Fibroblast of lung (primary cell): ENCODE measurements around the gene PDSS2. TPM values are rescaled to one million over a fixed set of nuclear protein-coding genes. Genes with fewer than 3 reads are reported as not detected.
"Not testable (repeated sequence)": the region's sequence is repeated elsewhere in the genome, so short reads cannot be mapped to it uniquely, and the experiment has no call there.

Experiments used
- DNase-seq, 2 donors: peaks; one replicate each; pipeline versions ENCODE4 v3.0.0 to v3.0.0-alpha.2; 2010; ENCODE audit warnings: low read depth in 2 of 2
- H2AFZ ChIP-seq: 2 replicates; pipeline ENCODE4 v1.5.1; 2012; ENCODE audit warnings: low read length, control low read depth, inconsistent platforms
- H3K27ac ChIP-seq: 2 replicates; pipeline ENCODE4 v1.5.1; 2011; ENCODE audit warnings: low read length, control low read depth; ENCODE audit not compliant: insufficient read depth
- H3K27me3 ChIP-seq: 2 replicates; pipeline ENCODE4 v1.5.1; 2011; ENCODE audit warnings: mild to moderate bottlenecking, low read length; ENCODE audit not compliant: control insufficient read depth, insufficient read depth
- H3K36me3 ChIP-seq: 2 replicates; pipeline ENCODE4 v1.5.1; 2011; ENCODE audit warnings: low read length; ENCODE audit not compliant: control insufficient read depth, insufficient read depth
- H3K4me1 ChIP-seq: 2 replicates; pipeline ENCODE4 v1.5.1; 2011; ENCODE audit warnings: low read length; ENCODE audit not compliant: control insufficient read depth, insufficient read depth; ENCODE audit errors: extremely low read depth
- H3K4me2 ChIP-seq: 2 replicates; pipeline ENCODE4 v1.5.1; 2011; ENCODE audit warnings: low read length, control low read depth; ENCODE audit not compliant: insufficient read depth; ENCODE audit errors: extremely low read depth
- H3K4me3 ChIP-seq, 4 experiments: fragments of 200-600 bp in 1 of 4; sonication (generic) in 1 of 4; replicated peaks in 1 of 4; 2 replicates each; pipeline ENCODE4 v1.5.1; 2011 to 2016; ENCODE audit warnings: low read length in 4 of 4, low read depth in 3 of 4, mild to moderate bottlenecking in 3 of 4, control low read depth in 2 of 4, inconsistent platforms in 1 of 4, mixed read lengths in 1 of 4; ENCODE audit not compliant: insufficient read depth in 1 of 4; ENCODE audit errors: control extremely low read depth in 1 of 4
- H3K79me2 ChIP-seq: 2 replicates; pipeline ENCODE4 v1.5.1; 2012; ENCODE audit warnings: mild to moderate bottlenecking, low read length, inconsistent platforms; ENCODE audit not compliant: control insufficient read depth, insufficient read depth
- H3K9ac ChIP-seq: 2 replicates; pipeline ENCODE4 v1.5.1; 2011; ENCODE audit warnings: mild to moderate bottlenecking, low read length, control low read depth; ENCODE audit not compliant: insufficient read depth
- H3K9me3 ChIP-seq: 2 replicates; pipeline ENCODE4 v1.5.1; 2012; ENCODE audit warnings: low read depth, low read length; ENCODE audit not compliant: control insufficient read depth, insufficient read depth
- H4K20me1 ChIP-seq: 2 replicates; pipeline ENCODE4 v1.5.1; 2011; ENCODE audit warnings: low read length; ENCODE audit not compliant: control insufficient read depth, insufficient read depth; ENCODE audit errors: extremely low read depth
- CTCF ChIP-seq, 2 donors: IDR thresholded peaks in 1 of 2; conservative IDR thresholded peaks in 1 of 2; 1 replicate in 1 of 2; 2 replicates in 1 of 2; pipeline ENCODE4 v1.5.1; 2011 to 2012; ENCODE audit warnings: low read length in 2 of 2, control low read depth in 1 of 2, inconsistent platforms in 1 of 2, low read depth in 1 of 2, mild to moderate bottlenecking in 1 of 2
- EZH2 ChIP-seq: IDR thresholded peaks from 2 replicates; pipeline ENCODE4 v1.5.1; 2012; ENCODE audit warnings: low read length, control low read depth, mild to moderate bottlenecking; ENCODE audit errors: missing control alignments
- polyA plus RNA-seq, 2 donors: library from polyadenylated mRNA; depleted of rRNA in 1 of 2; stranded (reverse) in 1 of 2; unstranded in 1 of 2; fragments of >200 nt; gene quantifications; 2 replicates each; pipeline ENCODE4 v1.2.1, GENCODE V29; 2011 to 2012; ENCODE audit warnings: missing spikeins in 1 of 2
- total RNA-seq: library from RNA; depleted of rRNA; stranded (reverse); fragments of >200 nt; gene quantifications from 2 replicates; pipeline ENCODE4 v1.2.1, GENCODE V29; 2014

PDSS2 gene
- total and polyA plus RNA-seq, 2 donors (not counting 1 experiment from before 2014, with no cell fraction given) = 12.1 to 13.8 TPM

GRCh38 chr6:107144014-107144413, 315.4 kb downstream of the PDSS2 start:
- Histone ChIP-seq H3K4me1 (no peaks in the 10 kb centered on the region), H3K4me2 (no peak overlapping the region), H3K9ac (no peak overlapping the region), H2AFZ (no peak overlapping the region), H3K79me2 (no peaks in the 10 kb centered on the region), H3K9me3 (no peaks in the 10 kb centered on the region), H3K27ac (no peak overlapping the region), H3K27me3 (no peaks in the 10 kb centered on the region), H3K4me3 (no peak overlapping the region), H4K20me1 (no peaks in the 10 kb centered on the region), H3K36me3 (no peaks in the 10 kb centered on the region)
- TF ChIP-seq CTCF (conservative IDR thresholded peaks at IDR 0.05 in 1 of 2, IDR thresholded peaks at IDR 0.05 in 1 of 2; ENCODE audit: low read depth in 1 of 2, low read length in 2 of 2) = no peak
- peak in 1 of 2 donors; percentile 6 for DNase-seq

GRCh38 chr6:107140581-107140980, 318.8 kb downstream of the PDSS2 start:
- no peaks in the 10 kb centered on the region for H3K9me3 ChIP-seq
- no peaks in the 10 kb centered on the region for H4K20me1 ChIP-seq
- H3K4me1 ChIP-seq = no peaks in the 10 kb centered on the region
- H2AFZ ChIP-seq = no peak overlapping the region
- no peak overlapping the region for H3K9ac ChIP-seq
- TF ChIP-seq CTCF (conservative IDR thresholded peaks at IDR 0.05 in 1 of 2, IDR thresholded peaks at IDR 0.05 in 1 of 2; ENCODE audit: low read depth in 1 of 2, low read length in 2 of 2) (no peak), EZH2 (no peak)
- no peak overlapping the region for H3K4me2 ChIP-seq
- H3K27me3 ChIP-seq = no peaks in the 10 kb centered on the region
- DNase-seq = no peak
- no peaks in the 10 kb centered on the region for H3K79me2 ChIP-seq
- H3K27ac ChIP-seq = no peak overlapping the region
- H3K4me3 ChIP-seq = no peak overlapping the region
- no peaks in the 10 kb centered on the region for H3K36me3 ChIP-seq

GRCh38 chr6:107136324-107136723, 323.0 kb downstream of the PDSS2 start:
- H3K4me1 ChIP-seq, H3K4me2 ChIP-seq, DNase-seq, H3K9ac ChIP-seq, H3K79me2 ChIP-seq, H3K27ac ChIP-seq, H3K9me3 ChIP-seq, H3K36me3 ChIP-seq, H3K4me3 ChIP-seq, H3K27me3 ChIP-seq, H2AFZ ChIP-seq, H4K20me1 ChIP-seq: not testable (repeated sequence)

- DNase-seq, H3K79me2 ChIP-seq, H3K9ac ChIP-seq, H3K4me1 ChIP-seq, H2AFZ ChIP-seq, H3K4me3 ChIP-seq, H3K9me3 ChIP-seq, H3K36me3 ChIP-seq, H3K27me3 ChIP-seq, H4K20me1 ChIP-seq, H3K27ac ChIP-seq, H3K4me2 ChIP-seq: not testable (repeated sequence)
Observed at GRCh38 chr6:107135048-107135680, 324.2 kb downstream of the PDSS2 start.
